ENCODE data around the gene CMTM7. TPM values are rescaled to one million over a fixed set of nuclear protein-coding genes. Genes with fewer than 3 reads are reported as not detected.

CMTM7 gene
- total and polyA plus RNA-seq, 2 of the 8 experiments (the other 6 are each of a cell fraction or from before 2014, with no cell fraction given), result 33.3 to 65.8 TPM

GRCh38 chr3:32467333-32468070 lies 75.8 kb downstream of the CMTM7 start (continued):
- TF ChIP-seq CTCF (IDR thresholded peaks at IDR 0.05; ENCODE audit: control extremely low read depth in 1 of 3, insufficient read depth in 1 of 3, low read depth in 1 of 3, low read length in 3 of 3) (peak; percentile 93 to 98 (median 96)), CBX5 (IDR thresholded peaks at IDR 0.05; ENCODE audit: low read depth, low read length) (no peak), CHD2 (IDR thresholded peaks at IDR 0.05; ENCODE audit: low read length) (no peak), MAX (IDR thresholded peaks at IDR 0.05) (peak; percentile 87), SIN3A (conservative IDR thresholded peaks at IDR 0.05 in 1 of 2, IDR thresholded peaks at IDR 0.05 in 1 of 2; ENCODE audit: low read depth in 1 of 2, low read length in 2 of 2) (peak in 1 of 2 experiments; percentile 72; a peak in 1 of 4 replicates), CREB1 (IDR thresholded peaks at IDR 0.05) (peak; percentile 44; the same call in 1 of the 2 replicates), E2F6 (IDR thresholded peaks at IDR 0.05) (peak; percentile 81), GABPA (IDR thresholded peaks at IDR 0.05; ENCODE audit: borderline replicate concordance, insufficient read depth, low read length) (no peak)
